Choroid plexus epithelial cell (primary cell): ENCODE results near the gene PTCH2.

Experiments used
- DNase-seq: peaks from one replicate; pipeline ENCODE4 v3.0.0-alpha.2; 2010; ENCODE audit warnings: low read depth
- H3K4me3 ChIP-seq: 2 replicates; pipeline ENCODE4 v1.5.1; 2011; ENCODE audit warnings: low read depth, mild to moderate bottlenecking, control low read depth, low read length, moderate library complexity
- TF ChIP-seq, protein P1 (sequence below): conservative IDR thresholded peaks from 2 replicates; pipeline ENCODE4 v1.5.1; 2011; ENCODE audit warnings: low read depth, mild to moderate bottlenecking, control low read depth, inconsistent platforms, low read length, moderate library complexity

PTCH2 gene

DNA sequence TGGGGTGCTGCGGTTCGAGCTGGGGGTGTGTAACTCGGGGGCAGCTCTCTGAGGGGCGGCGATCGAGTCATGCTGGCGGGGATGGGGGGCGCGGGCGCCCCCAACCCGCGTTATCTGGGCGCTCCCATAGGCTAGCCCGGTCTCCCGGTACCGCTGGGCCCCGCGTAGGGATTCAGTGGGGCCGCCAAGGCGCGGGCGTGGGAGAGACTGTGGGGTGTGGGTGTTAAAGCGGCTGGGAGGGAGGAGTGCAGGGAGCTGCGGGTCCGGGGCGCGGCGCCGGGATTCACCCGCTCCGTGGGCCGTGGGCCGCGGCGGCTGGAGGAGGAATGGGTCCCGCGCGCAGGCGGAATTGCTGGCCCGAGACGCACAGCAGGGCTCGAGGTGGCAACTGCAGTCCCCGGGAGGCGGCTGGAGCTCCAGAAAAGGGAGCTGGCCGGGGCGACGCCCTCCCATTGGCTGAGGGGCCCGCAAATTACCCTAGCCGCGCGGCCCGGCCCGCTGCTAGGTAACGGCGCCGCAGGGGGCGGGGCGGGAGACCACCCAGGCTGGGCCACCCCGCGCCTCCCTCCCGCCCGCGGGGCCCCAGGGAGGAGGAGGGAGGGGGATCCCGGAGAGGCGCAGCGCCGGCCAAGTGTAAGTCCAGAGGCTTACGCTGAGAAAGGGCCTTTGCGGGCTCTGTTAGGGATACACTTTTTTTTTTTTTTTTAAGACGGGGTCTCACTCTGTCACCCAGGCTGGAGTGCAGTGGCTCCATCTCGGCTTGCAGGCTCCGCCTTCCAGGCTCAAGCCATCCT, at the start of gene PTCH2:
PTCH2 (minus strand) TSS at position 392 of the 794 bp plus-strand sequence; CDS start at position 71, 321 bp downstream.
- DNase-seq, result peak; percentile 67
- TF ChIP-seq, protein P1, sequence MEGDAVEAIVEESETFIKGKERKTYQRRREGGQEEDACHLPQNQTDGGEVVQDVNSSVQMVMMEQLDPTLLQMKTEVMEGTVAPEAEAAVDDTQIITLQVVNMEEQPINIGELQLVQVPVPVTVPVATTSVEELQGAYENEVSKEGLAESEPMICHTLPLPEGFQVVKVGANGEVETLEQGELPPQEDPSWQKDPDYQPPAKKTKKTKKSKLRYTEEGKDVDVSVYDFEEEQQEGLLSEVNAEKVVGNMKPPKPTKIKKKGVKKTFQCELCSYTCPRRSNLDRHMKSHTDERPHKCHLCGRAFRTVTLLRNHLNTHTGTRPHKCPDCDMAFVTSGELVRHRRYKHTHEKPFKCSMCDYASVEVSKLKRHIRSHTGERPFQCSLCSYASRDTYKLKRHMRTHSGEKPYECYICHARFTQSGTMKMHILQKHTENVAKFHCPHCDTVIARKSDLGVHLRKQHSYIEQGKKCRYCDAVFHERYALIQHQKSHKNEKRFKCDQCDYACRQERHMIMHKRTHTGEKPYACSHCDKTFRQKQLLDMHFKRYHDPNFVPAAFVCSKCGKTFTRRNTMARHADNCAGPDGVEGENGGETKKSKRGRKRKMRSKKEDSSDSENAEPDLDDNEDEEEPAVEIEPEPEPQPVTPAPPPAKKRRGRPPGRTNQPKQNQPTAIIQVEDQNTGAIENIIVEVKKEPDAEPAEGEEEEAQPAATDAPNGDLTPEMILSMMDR, result no peak
- H3K4me3 ChIP-seq, result peak within 1 kb of the TSS; percentile 64

- TF ChIP-seq, protein P1, result no peak
- DNase-seq, result no peak
- H3K4me3 ChIP-seq, result no peak overlapping the region
Measured at GRCh38 chr1:44890007-44890406, 47.0 kb upstream of the PTCH2 start.

- DNase-seq, result no peak
Measured at GRCh38 chr1:44885406-44885805, 42.4 kb upstream of the PTCH2 start.

DNA sequence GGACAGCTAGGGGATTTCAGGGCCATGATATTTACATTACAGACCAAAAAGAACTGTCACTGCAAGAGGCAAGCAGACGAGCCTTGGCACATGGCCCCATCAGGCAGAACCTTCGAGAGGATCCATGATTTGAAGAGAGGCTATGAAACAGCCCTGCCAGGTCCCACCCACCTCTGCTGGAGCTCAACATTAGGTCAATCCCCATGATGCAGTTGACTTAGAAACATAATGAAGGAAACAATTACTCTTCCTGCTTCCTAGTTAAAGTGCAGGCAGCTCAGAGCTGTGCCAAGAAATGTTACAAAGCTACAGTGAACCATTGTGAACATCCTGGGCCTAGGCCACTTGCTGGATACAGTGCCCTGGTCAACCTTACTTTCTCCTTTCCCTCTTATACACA, 41.7 kb upstream of the PTCH2 start:
- H3K4me3 ChIP-seq, result no peak overlapping the region
- TF ChIP-seq, protein P1, result no peak
- no peak for DNase-seq

More at GRCh38 chr1:44885406-44885805, 42.4 kb upstream of the PTCH2 start:
- TF ChIP-seq, protein P1, result no peak
- no peak overlapping the region for H3K4me3 ChIP-seq

DNA sequence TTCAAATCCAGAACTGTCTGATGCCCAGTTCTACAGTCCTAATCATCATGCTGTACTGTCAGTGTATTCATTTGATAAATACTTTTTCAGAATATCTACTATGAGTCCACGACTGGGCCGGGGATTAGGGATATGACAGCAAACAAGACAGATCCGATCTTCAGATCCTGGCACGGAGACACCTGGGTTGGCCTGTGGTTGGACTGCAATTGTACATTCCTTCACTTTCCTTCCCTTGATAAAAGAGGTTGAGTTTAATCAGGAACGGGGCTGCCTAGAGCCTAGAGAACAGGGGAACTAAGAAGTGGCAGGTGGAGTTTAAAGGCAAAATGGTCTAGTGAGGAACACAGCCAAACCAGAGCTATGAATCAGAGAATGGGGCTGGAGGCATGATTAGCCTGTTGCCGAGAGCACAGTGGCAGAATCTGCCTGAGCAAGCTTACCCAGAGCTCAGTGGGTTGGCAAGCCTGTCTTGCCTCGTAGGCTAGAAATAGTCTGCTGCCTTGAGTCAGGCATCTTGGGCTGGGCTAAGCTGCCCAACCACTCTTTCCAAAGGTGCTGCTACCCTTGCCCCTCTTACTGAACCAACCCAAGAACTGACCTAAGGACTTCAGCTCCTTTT, 38.1 kb upstream of the PTCH2 start:
- H3K4me3 ChIP-seq, result no peak overlapping the region
- DNase-seq, result peak; percentile 71
- TF ChIP-seq, protein P1, result no peak

- no peak for DNase-seq
- TF ChIP-seq, protein P1, result no peak
- no peak overlapping the region for H3K4me3 ChIP-seq
Measured at GRCh38 chr1:44874155-44874554, 31.1 kb upstream of the PTCH2 start.

DNA sequence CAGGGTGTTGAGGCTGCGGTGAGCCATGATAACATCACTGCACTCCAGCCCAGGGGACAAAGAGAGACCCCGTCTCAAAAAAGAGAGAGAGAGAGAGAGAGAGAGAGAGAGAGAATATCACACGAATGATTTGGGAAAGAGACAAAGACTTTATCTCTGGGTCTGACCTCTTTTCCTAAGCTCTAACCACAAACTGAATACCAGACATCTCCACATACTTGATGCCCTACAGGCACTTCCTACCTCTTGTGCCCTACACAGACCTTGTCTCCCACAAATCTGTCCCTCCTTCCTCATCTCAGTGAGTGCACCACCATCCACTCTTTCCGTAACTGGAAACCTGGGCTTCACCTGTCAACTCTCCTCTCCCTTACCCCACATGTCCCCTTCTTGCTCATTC, 27.0 kb upstream of the PTCH2 start:
- TF ChIP-seq, protein P1, result no peak
- DNase-seq, result no peak
- H3K4me3 ChIP-seq, result no peak overlapping the region
